ENCODE data around the gene AZIN2.

DNA sequence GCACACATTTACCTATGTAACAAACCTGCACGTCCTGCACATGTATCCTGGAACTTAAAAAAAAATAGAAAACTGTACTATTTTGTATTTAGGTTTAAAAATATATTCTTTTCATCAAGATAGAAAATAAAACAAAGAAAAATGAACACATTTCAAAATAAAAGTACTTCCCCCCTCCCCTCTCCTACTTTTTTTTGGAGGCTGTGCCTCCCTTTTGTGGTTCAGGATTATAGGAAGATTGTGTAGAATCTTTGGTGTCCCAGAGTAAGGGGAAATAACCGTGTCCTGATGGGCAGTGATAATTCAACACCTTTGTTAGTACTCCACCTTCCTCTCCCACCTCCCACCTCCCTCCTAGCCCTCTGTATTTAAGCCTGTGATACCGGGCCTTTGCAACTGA lies 60.8 kb downstream of the AZIN2 start:
- TF ChIP-seq TAF1 (conservative IDR thresholded peaks at IDR 0.05) (no peak), GABPA (IDR thresholded peaks at IDR 0.05 in 1 of 2, conservative IDR thresholded peaks at IDR 0.05 in 1 of 2) (no peak), EGR1 (IDR thresholded peaks at IDR 0.05; ENCODE audit: low read depth in 2 of 2) (no peak), SP1 (IDR thresholded peaks at IDR 0.05) (no peak)
- TF ChIP-seq, protein P1, sequence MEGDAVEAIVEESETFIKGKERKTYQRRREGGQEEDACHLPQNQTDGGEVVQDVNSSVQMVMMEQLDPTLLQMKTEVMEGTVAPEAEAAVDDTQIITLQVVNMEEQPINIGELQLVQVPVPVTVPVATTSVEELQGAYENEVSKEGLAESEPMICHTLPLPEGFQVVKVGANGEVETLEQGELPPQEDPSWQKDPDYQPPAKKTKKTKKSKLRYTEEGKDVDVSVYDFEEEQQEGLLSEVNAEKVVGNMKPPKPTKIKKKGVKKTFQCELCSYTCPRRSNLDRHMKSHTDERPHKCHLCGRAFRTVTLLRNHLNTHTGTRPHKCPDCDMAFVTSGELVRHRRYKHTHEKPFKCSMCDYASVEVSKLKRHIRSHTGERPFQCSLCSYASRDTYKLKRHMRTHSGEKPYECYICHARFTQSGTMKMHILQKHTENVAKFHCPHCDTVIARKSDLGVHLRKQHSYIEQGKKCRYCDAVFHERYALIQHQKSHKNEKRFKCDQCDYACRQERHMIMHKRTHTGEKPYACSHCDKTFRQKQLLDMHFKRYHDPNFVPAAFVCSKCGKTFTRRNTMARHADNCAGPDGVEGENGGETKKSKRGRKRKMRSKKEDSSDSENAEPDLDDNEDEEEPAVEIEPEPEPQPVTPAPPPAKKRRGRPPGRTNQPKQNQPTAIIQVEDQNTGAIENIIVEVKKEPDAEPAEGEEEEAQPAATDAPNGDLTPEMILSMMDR (IDR thresholded peaks at IDR 0.05; ENCODE audit: low read depth, low read length, missing input control), result no peak
- TF ChIP-seq, protein P2, sequence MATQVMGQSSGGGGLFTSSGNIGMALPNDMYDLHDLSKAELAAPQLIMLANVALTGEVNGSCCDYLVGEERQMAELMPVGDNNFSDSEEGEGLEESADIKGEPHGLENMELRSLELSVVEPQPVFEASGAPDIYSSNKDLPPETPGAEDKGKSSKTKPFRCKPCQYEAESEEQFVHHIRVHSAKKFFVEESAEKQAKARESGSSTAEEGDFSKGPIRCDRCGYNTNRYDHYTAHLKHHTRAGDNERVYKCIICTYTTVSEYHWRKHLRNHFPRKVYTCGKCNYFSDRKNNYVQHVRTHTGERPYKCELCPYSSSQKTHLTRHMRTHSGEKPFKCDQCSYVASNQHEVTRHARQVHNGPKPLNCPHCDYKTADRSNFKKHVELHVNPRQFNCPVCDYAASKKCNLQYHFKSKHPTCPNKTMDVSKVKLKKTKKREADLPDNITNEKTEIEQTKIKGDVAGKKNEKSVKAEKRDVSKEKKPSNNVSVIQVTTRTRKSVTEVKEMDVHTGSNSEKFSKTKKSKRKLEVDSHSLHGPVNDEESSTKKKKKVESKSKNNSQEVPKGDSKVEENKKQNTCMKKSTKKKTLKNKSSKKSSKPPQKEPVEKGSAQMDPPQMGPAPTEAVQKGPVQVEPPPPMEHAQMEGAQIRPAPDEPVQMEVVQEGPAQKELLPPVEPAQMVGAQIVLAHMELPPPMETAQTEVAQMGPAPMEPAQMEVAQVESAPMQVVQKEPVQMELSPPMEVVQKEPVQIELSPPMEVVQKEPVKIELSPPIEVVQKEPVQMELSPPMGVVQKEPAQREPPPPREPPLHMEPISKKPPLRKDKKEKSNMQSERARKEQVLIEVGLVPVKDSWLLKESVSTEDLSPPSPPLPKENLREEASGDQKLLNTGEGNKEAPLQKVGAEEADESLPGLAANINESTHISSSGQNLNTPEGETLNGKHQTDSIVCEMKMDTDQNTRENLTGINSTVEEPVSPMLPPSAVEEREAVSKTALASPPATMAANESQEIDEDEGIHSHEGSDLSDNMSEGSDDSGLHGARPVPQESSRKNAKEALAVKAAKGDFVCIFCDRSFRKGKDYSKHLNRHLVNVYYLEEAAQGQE (IDR thresholded peaks at IDR 0.05), result no peak
- TF ChIP-seq, protein P3, sequence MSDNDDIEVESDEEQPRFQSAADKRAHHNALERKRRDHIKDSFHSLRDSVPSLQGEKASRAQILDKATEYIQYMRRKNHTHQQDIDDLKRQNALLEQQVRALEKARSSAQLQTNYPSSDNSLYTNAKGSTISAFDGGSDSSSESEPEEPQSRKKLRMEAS (IDR thresholded peaks at IDR 0.05), result no peak
- TF ChIP-seq, protein P4, sequence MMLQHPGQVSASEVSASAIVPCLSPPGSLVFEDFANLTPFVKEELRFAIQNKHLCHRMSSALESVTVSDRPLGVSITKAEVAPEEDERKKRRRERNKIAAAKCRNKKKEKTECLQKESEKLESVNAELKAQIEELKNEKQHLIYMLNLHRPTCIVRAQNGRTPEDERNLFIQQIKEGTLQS (IDR thresholded peaks at IDR 0.05), result no peak

Measured in liver (tissue), 3 donors.